NCI-H1417 treated with DMSO at 0.1 percent for 48 hours (cell line): ENCODE results near the gene GATAD2A.
"Not testable (repeated sequence)": the region's sequence is repeated elsewhere in the genome, so short reads cannot be mapped to it uniquely, and the experiment has no call there.

ENCODE experiments used
- DNase-seq: peaks from one replicate; lab custom pipeline; 2025; lab: John Stamatoyannopoulos, UW

GATAD2A gene

GRCh38 chr19:19468424-19469050, 63.1 kb downstream of the GATAD2A start:
- DNase-seq, result no peak

GRCh38 chr19:19470579-19470978, 65.1 kb downstream of the GATAD2A start:
- no peak for DNase-seq

GRCh38 chr19:19471682-19472081, 66.2 kb downstream of the GATAD2A start:
- DNase-seq, result no peak

DNA sequence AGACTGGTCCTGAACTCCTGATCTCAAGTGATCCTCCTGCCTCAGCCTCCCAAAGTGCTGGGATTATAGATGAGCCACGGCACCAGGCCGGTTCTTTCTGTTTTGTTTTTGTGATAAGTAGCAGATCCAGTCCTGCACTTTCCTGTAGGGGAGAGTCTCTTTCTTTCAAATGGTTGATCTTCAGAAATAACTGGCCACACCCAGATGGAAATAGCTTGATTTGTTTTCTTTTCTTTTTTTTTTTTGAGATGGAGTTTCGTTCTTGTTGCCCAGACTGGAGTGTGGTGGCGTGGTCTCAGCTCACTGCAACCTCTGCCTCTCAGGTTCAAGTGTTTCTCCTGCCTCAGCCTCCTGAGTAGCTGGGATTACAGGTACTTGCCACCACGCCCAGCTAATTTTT, 66.6 kb downstream of the GATAD2A start:
- not testable (repeated sequence) for DNase-seq

- no peak for DNase-seq
Observed at GRCh38 chr19:19475015-19475765, 69.7 kb downstream of the GATAD2A start.

- no peak for DNase-seq
Observed at GRCh38 chr19:19475849-19476828, 70.7 kb downstream of the GATAD2A start.

GRCh38 chr19:19477705-19478383, 72.4 kb downstream of the GATAD2A start:
- no peak for DNase-seq

DNA sequence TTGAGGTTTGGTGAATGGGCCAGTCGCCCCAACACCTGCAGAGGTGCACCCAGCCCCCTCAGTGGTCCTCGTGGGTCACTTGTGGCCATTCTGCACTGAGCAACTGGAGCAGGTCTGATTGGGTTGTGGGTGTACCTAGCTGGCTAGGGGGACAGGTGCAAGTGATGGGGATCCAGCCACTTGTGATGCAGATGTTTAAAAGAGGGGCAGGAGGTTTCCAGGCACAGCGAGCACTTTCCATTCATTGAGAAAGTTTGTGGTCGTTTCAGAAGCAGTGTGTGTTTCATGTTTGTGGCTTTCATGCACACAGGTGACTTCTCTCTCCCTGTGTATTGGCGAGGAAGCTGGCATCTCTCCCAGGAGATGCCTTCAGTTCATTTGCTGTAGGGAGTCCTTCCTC, 75.2 kb downstream of the GATAD2A start:
- DNase-seq, result no peak

- DNase-seq, result no peak
Observed at GRCh38 chr19:19482809-19483596, 77.5 kb downstream of the GATAD2A start.

- DNase-seq, result no peak
Observed at GRCh38 chr19:19485161-19485997, 79.9 kb downstream of the GATAD2A start.

GRCh38 chr19:19485998-19486290, 80.5 kb downstream of the GATAD2A start:
- no peak for DNase-seq

DNA sequence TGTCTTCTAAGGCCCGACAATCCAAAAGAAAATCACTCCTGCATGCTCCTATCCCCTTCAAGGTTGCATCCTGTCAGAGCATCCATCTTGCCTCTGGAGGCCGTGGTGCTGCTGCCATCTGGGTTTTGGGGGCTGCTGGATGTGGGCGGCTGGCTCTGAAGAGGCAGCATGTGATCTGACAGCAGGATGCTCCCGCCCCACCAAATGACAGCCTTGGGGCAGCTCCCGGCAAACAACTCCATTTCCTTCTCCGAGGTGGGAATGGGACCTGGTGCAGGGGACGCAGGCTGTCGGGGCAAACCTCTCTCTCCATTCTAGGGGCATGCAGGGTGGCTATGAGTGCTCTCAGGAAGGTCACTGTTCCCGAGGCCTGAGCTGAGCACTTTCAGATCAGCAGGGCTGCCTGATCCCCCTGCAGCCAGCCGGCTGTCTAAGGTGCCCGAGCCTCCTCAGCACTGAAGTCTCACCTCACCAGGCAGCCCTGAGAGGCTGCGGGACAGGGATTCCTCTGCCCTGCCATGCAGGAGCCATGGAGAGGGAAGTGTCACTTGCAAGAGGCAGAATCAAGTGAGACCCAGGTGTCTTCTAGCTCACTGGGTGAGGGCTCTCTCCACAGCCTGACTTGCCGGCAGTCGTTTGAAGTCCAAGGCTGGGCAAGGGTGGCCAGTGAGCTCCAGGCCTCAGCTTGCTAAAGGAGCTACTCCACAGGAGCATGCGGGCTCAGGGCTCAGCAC, 81.0 kb downstream of the GATAD2A start:
- DNase-seq, result no peak

- DNase-seq, result no peak
Observed at GRCh38 chr19:19487077-19487949, 81.8 kb downstream of the GATAD2A start.

GRCh38 chr19:19487950-19488874, 82.7 kb downstream of the GATAD2A start:
- DNase-seq, result no peak

- peak; percentile 22 for DNase-seq
Observed at GRCh38 chr19:19488875-19489690, 83.6 kb downstream of the GATAD2A start.

GRCh38 chr19:19489804-19490204, 84.3 kb downstream of the GATAD2A start:
- DNase-seq, result no peak
